ENCODE measurements around the gene NRG3. TPM values are rescaled to one million over a fixed set of nuclear protein-coding genes. Genes with fewer than 3 reads are reported as not detected.

NRG3 gene
- total and polyA plus RNA-seq, 2 of the 8 experiments (the other 6 are each of a cell fraction or from before 2014, with no cell fraction given) = 4.2 to 5.0 TPM

DNA sequence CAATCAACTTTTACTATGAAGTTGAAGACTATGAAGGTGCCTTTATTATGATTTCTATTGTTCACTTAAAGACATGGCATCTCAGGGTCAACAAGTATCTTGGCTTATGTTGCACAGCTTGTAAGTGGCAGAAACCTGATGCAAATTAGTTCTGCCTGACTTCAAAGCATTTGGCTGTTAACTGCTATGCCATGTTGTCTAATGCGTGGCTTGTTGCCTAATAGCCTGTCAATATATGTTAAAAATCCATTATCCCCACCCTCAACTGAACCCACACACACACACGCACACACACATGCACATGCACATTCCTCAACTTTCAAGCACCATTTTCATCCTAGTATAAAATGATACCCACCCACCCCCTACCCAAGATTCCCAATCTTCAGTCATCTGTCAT lies 217.1 kb downstream of the NRG3 start:
- no peak overlapping the region for H3K9ac ChIP-seq (replicated peaks in 1 of 4; ENCODE audit: extremely low read depth in 1 of 4, low read depth in 3 of 4, low read length in 3 of 4)
- H3K23me2 ChIP-seq (ENCODE audit: low read depth, low read length) = no peaks in the 10 kb centered on the region
- POLR2A ChIA-PET (ENCODE audit: partially characterized antibody) = no interaction called here
- H4K91ac ChIP-seq (replicated peaks; ENCODE audit: insufficient read length, low read length) = no peak overlapping the region
- H3K23ac ChIP-seq (ENCODE audit: insufficient read length) = no peak overlapping the region
- no peak overlapping the region for H3K4me3 ChIP-seq (ENCODE audit: extremely low read depth in 1 of 4, insufficient read depth in 2 of 4, low read depth in 3 of 4, low read length in 4 of 4)
- no peak overlapping the region for H2AK5ac ChIP-seq (ENCODE audit: low read depth, low read length)
- H3K79me1 ChIP-seq (ENCODE audit: low read depth, low read length) = no peaks in the 10 kb centered on the region
- 84% methylated on average over 2 of the region's 2 CpGs; no CpG with 5 or more reads in 1 of the 2 experiments for WGBS, 2 experiments (ENCODE audit: extremely low coverage in 1 of 2, insufficient coverage in 1 of 2, insufficient read length in 1 of 2, insufficient replicate concordance in 2 of 2, low coverage in 1 of 2, low lambda C conversion rate in 2 of 2, missing lambda C conversion rate in 1 of 2)
- no peak overlapping the region for H2AFZ ChIP-seq (ENCODE audit: low read length)
- CTCF ChIA-PET (ENCODE audit: partially characterized antibody) = no interaction called here
- no peak overlapping the region for H3K4me2 ChIP-seq (ENCODE audit: insufficient read depth in 1 of 2, low read depth in 2 of 2, low read length in 2 of 2)
- H3K14ac ChIP-seq (ENCODE audit: insufficient read length) = no peak overlapping the region
- no peak overlapping the region for H2BK12ac ChIP-seq (ENCODE audit: low read depth, low read length)
- H3K79me2 ChIP-seq (ENCODE audit: control insufficient read depth in 1 of 2, insufficient read depth in 2 of 2, low read length in 2 of 2) = no peaks in the 10 kb centered on the region; a peak in 1 of 4 replicates
- no peak overlapping the region for H2BK120ac ChIP-seq (replicated peaks; ENCODE audit: low read depth, low read length)
- no peak overlapping the region for H4K8ac ChIP-seq (ENCODE audit: extremely low read depth, insufficient read depth, low read length)
- no peak overlapping the region for H3K18ac ChIP-seq (ENCODE audit: extremely low read depth, low read length)
- peaks cover 0 to 10% (median 3%) of the 10 kb centered on the region in 4 experiments; a peak in 3 of 7 replicates for H3K4me1 ChIP-seq (replicated peaks in 1 of 4; ENCODE audit: control insufficient read depth in 3 of 4, insufficient read depth in 4 of 4, low read length in 3 of 4)
- no peak overlapping the region for H3K27ac ChIP-seq (ENCODE audit: low read depth, low read length)
- H3K27me3 ChIP-seq (replicated peaks in 1 of 4; ENCODE audit: control insufficient read depth in 3 of 4, extremely low read depth in 1 of 4, insufficient read depth in 3 of 4, low read length in 3 of 4) = peaks cover 0 to 1% (median 0%) of the 10 kb centered on the region in 4 experiments; a peak in 1 of 7 replicates
- H3K4ac ChIP-seq (replicated peaks; ENCODE audit: insufficient read length, low read depth, low read length) = no peak overlapping the region
- no peak overlapping the region for H2BK5ac ChIP-seq (ENCODE audit: low read depth, low read length)
- TF ChIP-seq BACH1 (IDR thresholded peaks at IDR 0.05; ENCODE audit: low read length) (no peak), TEAD4 (IDR thresholded peaks at IDR 0.05; ENCODE audit: low read depth, low read length) (no peak), EZH2 (IDR thresholded peaks at IDR 0.05; ENCODE audit: low read depth, low read length, severe bottlenecking) (no peak), POLR2A (IDR thresholded peaks at IDR 0.05; ENCODE audit: control extremely low read depth in 1 of 2, low read depth in 2 of 2, low read length in 2 of 2) (no peak), CBX5 (IDR thresholded peaks at IDR 0.05; ENCODE audit: low read depth, low read length) (no peak), CHD2 (IDR thresholded peaks at IDR 0.05; ENCODE audit: low read length) (no peak), MAFK (IDR thresholded peaks at IDR 0.05; ENCODE audit: low read depth, low read length) (no peak), CBX8 (IDR thresholded peaks at IDR 0.05; ENCODE audit: borderline replicate concordance, low read depth, low read length) (no peak), POLR2AphosphoS5 (IDR thresholded peaks at IDR 0.05; ENCODE audit: low read depth, low read length) (no peak), KDM1A (IDR thresholded peaks at IDR 0.05; ENCODE audit: borderline replicate concordance, low read length) (no peak)
- DNase-seq (ENCODE audit: low read depth in 1 of 2, low spot score in 2 of 2) = no peak
- no peak overlapping the region for H3K56ac ChIP-seq (replicated peaks; ENCODE audit: insufficient read length, low read depth, low read length)
- no peak overlapping the region for H2BK15ac ChIP-seq (ENCODE audit: low read length)
- H3K9me3 ChIP-seq (ENCODE audit: insufficient read depth in 2 of 2, low read depth in 1 of 2, low read length in 1 of 2) = no peaks in the 10 kb centered on the region
- H2BK20ac ChIP-seq (ENCODE audit: low read length) = no peak overlapping the region
- H4K5ac ChIP-seq (ENCODE audit: insufficient read length, low read depth, low read length) = no peak overlapping the region
- no peaks in the 10 kb centered on the region for H3K36me3 ChIP-seq (ENCODE audit: control insufficient read depth in 2 of 4, insufficient read depth in 4 of 4, low read length in 3 of 4)
- H4K20me1 ChIP-seq (replicated peaks in 1 of 2; ENCODE audit: control insufficient read depth in 1 of 2, insufficient read depth in 2 of 2, low read length in 2 of 2) = no peaks in the 10 kb centered on the region
- no peak for FAIRE-seq
